COLO668 (cell line): ENCODE data around the gene HSPB2.
"Not testable (repeated sequence)": the region's sequence is repeated elsewhere in the genome, so short reads cannot be mapped to it uniquely, and the experiment has no call there.

Source experiments
- DNase-seq: peaks from one replicate; lab custom pipeline; 2025; ENCODE audit not compliant: unreplicated experiment; lab: John Stamatoyannopoulos, UW

HSPB2 gene

GRCh38 chr11:111912535-111912934, at the start of gene HSPB2:
Gene HSPB2 (plus strand): TSS chr11:111912734. CDS start chr11:111912830, 96 bp downstream.
- DNase-seq, result no peak

- DNase-seq, result no peak
Measured at GRCh38 chr11:111870113-111870512, 42.4 kb upstream of the HSPB2 start.

GRCh38 chr11:111870522-111870885, 42.0 kb upstream of the HSPB2 start:
- DNase-seq, result no peak

GRCh38 chr11:111870886-111871692, 41.4 kb upstream of the HSPB2 start, which contains the start of gene ALG9:
Gene ALG9 (minus strand): TSS chr11:111871581. CDS start chr11:111871482, 99 bp downstream.
- peak; percentile 83 for DNase-seq

- no peak for DNase-seq
Measured at GRCh38 chr11:111871693-111872161, 40.8 kb upstream of the HSPB2 start.

- no peak for DNase-seq
Measured at GRCh38 chr11:111878385-111878848, 34.1 kb upstream of the HSPB2 start.

GRCh38 chr11:111878849-111879636, 33.5 kb upstream of the HSPB2 start, which contains the start of the genes CFAP68 and FDXACB1:
Gene CFAP68 (plus strand): TSS chr11:111879541. CDS start chr11:111879561, 20 bp downstream.
Gene FDXACB1 (minus strand): TSS chr11:111879165. CDS start chr11:111879132, 33 bp downstream.
- peak; percentile 96 for DNase-seq

- DNase-seq, result no peak
Measured at GRCh38 chr11:111879637-111879960, 32.9 kb upstream of the HSPB2 start.

- no peak for DNase-seq
Measured at GRCh38 chr11:111882202-111882601, 30.3 kb upstream of the HSPB2 start.

GRCh38 chr11:111885053-111885452, 27.5 kb upstream of the HSPB2 start:
- DNase-seq, result not testable (repeated sequence)

GRCh38 chr11:111886032-111886431, 26.5 kb upstream of the HSPB2 start:
- no peak for DNase-seq

GRCh38 chr11:111886844-111887243, 25.7 kb upstream of the HSPB2 start:
- DNase-seq, result no peak

GRCh38 chr11:111905411-111905810, 7.1 kb upstream of the HSPB2 start:
- no peak for DNase-seq

- DNase-seq, result no peak
Measured at GRCh38 chr11:111906680-111907079, 5.9 kb upstream of the HSPB2 start.

GRCh38 chr11:111908639-111909305, 3.8 kb upstream of the HSPB2 start:
- DNase-seq, result no peak

- no peak for DNase-seq
Measured at GRCh38 chr11:111909378-111909777, 3.2 kb upstream of the HSPB2 start.

GRCh38 chr11:111910676-111911562, 1.6 kb upstream of the HSPB2 start:
- DNase-seq, result no peak

- no peak for DNase-seq
Measured at GRCh38 chr11:111911563-111912401, 752 bp upstream of the HSPB2 start, which contains the start of gene CRYAB. Gene CRYAB (minus strand): TSS chr11:111911770. CDS start chr11:111911724, 46 bp downstream.
